Keratinocyte (primary cell): ENCODE results near the gene PRXL2B. TPM values are rescaled to one million over a fixed set of nuclear protein-coding genes. Genes with fewer than 3 reads are reported as not detected.

Source experiments
- DNase-seq: peaks from one replicate; pipeline ENCODE4 v3.0.0-alpha.2; 2011; ENCODE audit warnings: low read depth, missing footprints, low spot score
- FAIRE-seq: peaks from 2 replicates; lab custom pipeline; 2011; peaks lifted over from hg19 to GRCh38; lab: Jason Lieb, UNC
- H2AFZ ChIP-seq: 2 replicates; pipeline ENCODE4 v1.6.0; 2012; ENCODE audit warnings: low read length, control low read depth, inconsistent platforms; ENCODE audit not compliant: control insufficient read depth
- H3K27ac ChIP-seq: 2 replicates; pipeline ENCODE4 v1.5.1; 2011; ENCODE audit warnings: low read length; ENCODE audit not compliant: control insufficient read depth, insufficient read depth
- H3K27me3 ChIP-seq: 3 replicates; pipeline ENCODE4 v1.6.0; 2011; ENCODE audit warnings: low read length; ENCODE audit not compliant: control insufficient read depth, insufficient read depth; ENCODE audit errors: extremely low read depth
- H3K36me3 ChIP-seq, 2 experiments: 2 replicates in 1 of 2; 3 replicates in 1 of 2; pipeline ENCODE4 v1.5.1; 2011; ENCODE audit warnings: low read length in 2 of 2, mild to moderate bottlenecking in 1 of 2; ENCODE audit not compliant: control insufficient read depth in 2 of 2, insufficient read depth in 2 of 2; ENCODE audit errors: extremely low read depth in 1 of 2
- H3K4me1 ChIP-seq: 3 replicates; pipeline ENCODE4 v1.5.1; 2011; ENCODE audit warnings: low read length; ENCODE audit not compliant: control insufficient read depth, insufficient read depth; ENCODE audit errors: extremely low read depth
- H3K4me2 ChIP-seq: 3 replicates; pipeline ENCODE4 v1.6.0; 2011; ENCODE audit warnings: low read depth, low read length; ENCODE audit not compliant: control insufficient read depth, insufficient read depth; ENCODE audit errors: extremely low read depth
- H3K4me3 ChIP-seq, 3 experiments: fragments of 200-600 bp in 1 of 3; sonication (generic) in 1 of 3; 2 replicates in 2 of 3; 3 replicates in 1 of 3; pipeline ENCODE4 v1.5.1; 2011 to 2016; ENCODE audit warnings: low read length in 3 of 3, mild to moderate bottlenecking in 3 of 3, control low read depth in 2 of 3, inconsistent platforms in 1 of 3, low read depth in 1 of 3, mixed read lengths in 1 of 3, mixed run types in 1 of 3, moderate library complexity in 1 of 3; ENCODE audit not compliant: control insufficient read depth in 2 of 3, insufficient read depth in 2 of 3; ENCODE audit errors: extremely low read depth in 1 of 3
- H3K79me2 ChIP-seq: 2 replicates; pipeline ENCODE4 v1.6.0; 2012; ENCODE audit warnings: low read length; ENCODE audit not compliant: control insufficient read depth, insufficient read depth
- H3K9ac ChIP-seq: 3 replicates; pipeline ENCODE4 v1.6.0; 2011; ENCODE audit warnings: low read length; ENCODE audit not compliant: control insufficient read depth, insufficient read depth; ENCODE audit errors: extremely low read depth
- H3K9me1 ChIP-seq: 3 replicates; pipeline ENCODE4 v1.6.0; 2011; ENCODE audit warnings: low read length; ENCODE audit not compliant: control insufficient read depth, insufficient read depth; ENCODE audit errors: extremely low read depth
- H3K9me3 ChIP-seq: 2 replicates; pipeline ENCODE4 v1.5.1; 2012; ENCODE audit warnings: low read depth, low read length; ENCODE audit not compliant: control insufficient read depth
- H4K20me1 ChIP-seq: 3 replicates; pipeline ENCODE4 v1.6.0; 2011; ENCODE audit warnings: low read length; ENCODE audit not compliant: control insufficient read depth, insufficient read depth; ENCODE audit errors: extremely low read depth
- CTCF ChIP-seq, 3 experiments: IDR thresholded peaks in 1 of 3; conservative IDR thresholded peaks in 1 of 3; optimal IDR thresholded peaks in 1 of 3; 2 replicates in 2 of 3; 3 replicates in 1 of 3; pipeline versions ENCODE3 to v1.5.1; 2011; ENCODE audit warnings: low read length in 3 of 3, mild to moderate bottlenecking in 3 of 3, moderate library complexity in 2 of 3, control low read depth in 1 of 3, inconsistent platforms in 1 of 3; ENCODE audit not compliant: insufficient read depth in 2 of 3; ENCODE audit errors: extremely low read depth in 1 of 3
- EZH2 ChIP-seq: IDR thresholded peaks from one replicate; pipeline ENCODE4 v1.6.1; 2012; ENCODE audit warnings: inconsistent platforms, mild to moderate bottlenecking, low read length, moderate library complexity
- dilution Hi-C: fragments of 300-500 bp; cut with MboI; formaldehyde crosslinking; loops from one replicate; pipeline ENCODE4 v1.7.0; 2020; ENCODE audit warnings: low sequenced_read_pairs; ENCODE audit not compliant: extremely low pct_ligation_motif_present
- polyA plus RNA-seq, 5 experiments: library from polyadenylated mRNA; depleted of rRNA in 3 of 5; stranded (reverse) in 3 of 5; stranded (forward) in 1 of 5; unstranded in 1 of 5; fragments of >200 nt; gene quantifications; 1 replicate in 1 of 5; 2 replicates in 3 of 5; 3 replicates in 1 of 5; pipeline versions ENCODE4 v1.2.1 to v1.2.3, GENCODE V29; 2011 to 2012; ENCODE audit warnings: missing spikeins in 2 of 5, low read depth in 1 of 5, low replicate concordance in 1 of 5

PRXL2B gene
- polyA plus RNA-seq, 1 donor (not counting 4 experiments of a cell fraction or from before 2014, with no cell fraction given), result 11.4 TPM

GRCh38 chr1:2556678-2557481 is 29.7 kb upstream of the PRXL2B start:
- DNase-seq (no peak), FAIRE-seq (no peak)
- H3K4me2 ChIP-seq, result peak overlapping the region; percentile 93
- no peaks in the 10 kb centered on the region for H3K36me3 ChIP-seq
- dilution Hi-C loops, result no loop called here
- H3K9ac ChIP-seq, result peak overlapping the region; percentile 74
- H3K27me3 ChIP-seq, result no peaks in the 10 kb centered on the region
- peak overlapping the region; percentile 92 for H2AFZ ChIP-seq
- no peaks in the 10 kb centered on the region for H3K9me1 ChIP-seq
- H3K4me3 ChIP-seq, result peak overlapping the region; percentile 30 to 75 (median 74)
- H4K20me1 ChIP-seq, result no peaks in the 10 kb centered on the region
- peak overlapping the region; percentile 36 for H3K27ac ChIP-seq
- H3K79me2 ChIP-seq, result no peaks in the 10 kb centered on the region
- H3K9me3 ChIP-seq, result no peaks in the 10 kb centered on the region
- H3K4me1 ChIP-seq, result peaks cover 11% of the 10 kb centered on the region
- TF ChIP-seq EZH2 (no peak), CTCF (optimal IDR thresholded peaks at IDR 0.05 in 1 of 3, IDR thresholded peaks at IDR 0.05 in 1 of 3, conservative IDR thresholded peaks at IDR 0.05 in 1 of 3; ENCODE audit: extremely low read depth in 1 of 3, insufficient read depth in 2 of 3, low read length in 3 of 3) (no peak)

GRCh38 chr1:2557482-2558400 is 28.8 kb upstream of the PRXL2B start:
- Histone ChIP-seq H3K9ac (no peak overlapping the region), H3K9me3 (no peaks in the 10 kb centered on the region), H3K36me3 (no peaks in the 10 kb centered on the region), H3K27me3 (no peaks in the 10 kb centered on the region), H3K9me1 (no peaks in the 10 kb centered on the region), H3K4me3 (no peak overlapping the region), H4K20me1 (no peaks in the 10 kb centered on the region), H3K4me2 (peak overlapping the region; percentile 93), H2AFZ (no peak overlapping the region), H3K4me1 (peaks cover 11% of the 10 kb centered on the region), H3K27ac (no peak overlapping the region), H3K79me2 (no peaks in the 10 kb centered on the region)
- DNase-seq, result no peak
- FAIRE-seq, result no peak
- dilution Hi-C loops, result no loop called here
- TF ChIP-seq EZH2 (no peak), CTCF (optimal IDR thresholded peaks at IDR 0.05 in 1 of 3, IDR thresholded peaks at IDR 0.05 in 1 of 3, conservative IDR thresholded peaks at IDR 0.05 in 1 of 3; ENCODE audit: extremely low read depth in 1 of 3, insufficient read depth in 2 of 3, low read length in 3 of 3) (no peak)
